ENCODE results near the gene DLG1. TPM values are rescaled to one million over a fixed set of nuclear protein-coding genes. Genes with fewer than 3 reads are reported as not detected.

The DLG1 gene
- total RNA-seq, 4 donors from 2014 or later = 71.4 to 90.4 (median 80.9) TPM

DNA sequence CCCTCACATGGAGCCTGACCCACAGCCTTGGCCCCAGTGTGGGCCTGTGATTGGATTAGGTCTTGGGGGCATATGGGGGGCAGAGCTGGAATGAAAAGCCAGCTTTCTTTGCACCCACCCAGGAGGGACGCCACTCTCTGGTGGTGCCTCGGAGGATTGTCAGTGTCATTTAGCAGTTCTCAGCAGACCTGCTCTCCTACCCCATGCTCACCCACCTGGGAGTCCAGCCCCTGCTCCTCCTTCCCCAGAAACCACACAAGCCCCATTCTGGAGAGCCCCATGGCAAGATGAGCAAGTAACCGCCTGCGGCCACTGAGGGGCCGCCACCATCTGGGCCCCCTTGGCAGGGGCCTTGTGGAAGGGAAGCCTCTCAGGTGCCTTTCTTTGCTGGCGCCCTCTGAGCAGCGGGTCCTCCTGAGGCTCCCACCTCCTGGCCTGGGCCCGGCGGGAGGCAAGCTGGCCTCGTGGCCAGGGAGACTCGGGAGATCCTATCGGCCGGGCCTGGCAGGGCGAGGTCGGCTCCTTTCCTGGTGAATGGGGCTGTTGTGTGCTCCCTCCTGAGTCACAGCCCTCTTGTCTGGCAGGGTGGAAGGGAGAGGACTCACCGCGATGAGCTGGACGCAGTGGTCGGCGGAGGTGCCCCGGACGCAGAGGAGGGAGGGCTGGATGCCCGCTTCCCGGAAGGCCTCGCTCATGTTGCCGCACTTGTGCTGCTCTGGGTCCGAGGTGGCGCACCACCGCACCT lies 271.1 kb downstream of the DLG1 start:
- WGBS, 2 donors (ENCODE audit: low coverage in 1 of 2) = 97% methylated on average over 7 of the region's 29 CpGs; no CpG with 5 or more reads in 1 of the 2 donors
- Histone ChIP-seq H3K4me1 (peaks cover 0 to 25% (median 5%) of the 10 kb centered on the region in 3 donors), H3K9me3 (no peaks in the 10 kb centered on the region), H3K4me3 (no peak overlapping the region), H3K36me3 (no peaks in the 10 kb centered on the region), H3K27me3 (peaks cover 50% of the 10 kb centered on the region), H3K27ac (no peak overlapping the region)
- no peak for ATAC-seq
- no peak for TF ChIP-seq POLR2AphosphoS5 (IDR thresholded peaks at IDR 0.05)

DNA sequence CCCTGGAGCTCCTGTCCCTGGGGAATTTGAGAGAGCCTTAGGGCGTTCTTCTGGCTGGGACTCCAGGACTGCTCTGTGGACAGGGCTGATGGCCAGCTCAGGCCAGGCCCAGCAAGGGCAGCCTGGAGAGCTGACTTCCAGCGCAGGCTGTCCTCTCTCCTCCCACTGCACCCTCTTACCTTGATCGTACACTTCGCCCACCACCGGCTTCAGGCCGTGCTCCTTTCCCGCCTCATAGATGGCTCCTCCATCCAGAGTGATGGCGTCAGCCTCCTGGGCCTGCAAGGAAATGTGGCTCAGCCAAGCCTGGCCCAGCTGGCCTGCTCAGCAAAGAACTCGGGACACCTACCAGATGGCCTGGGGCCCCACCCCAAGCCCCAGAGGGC lies 271.9 kb downstream of the DLG1 start:
- Histone ChIP-seq H3K27ac (no peak overlapping the region), H3K4me3 (no peak overlapping the region), H3K36me3 (no peaks in the 10 kb centered on the region), H3K27me3 (peaks cover 57% of the 10 kb centered on the region), H3K9me3 (no peaks in the 10 kb centered on the region), H3K4me1 (peaks cover 0 to 21% (median 5%) of the 10 kb centered on the region in 3 donors)
- TF ChIP-seq POLR2AphosphoS5 (IDR thresholded peaks at IDR 0.05) (no peak), EP300 (IDR thresholded peaks at IDR 0.05) (no peak)
- TF ChIP-seq, protein P1, sequence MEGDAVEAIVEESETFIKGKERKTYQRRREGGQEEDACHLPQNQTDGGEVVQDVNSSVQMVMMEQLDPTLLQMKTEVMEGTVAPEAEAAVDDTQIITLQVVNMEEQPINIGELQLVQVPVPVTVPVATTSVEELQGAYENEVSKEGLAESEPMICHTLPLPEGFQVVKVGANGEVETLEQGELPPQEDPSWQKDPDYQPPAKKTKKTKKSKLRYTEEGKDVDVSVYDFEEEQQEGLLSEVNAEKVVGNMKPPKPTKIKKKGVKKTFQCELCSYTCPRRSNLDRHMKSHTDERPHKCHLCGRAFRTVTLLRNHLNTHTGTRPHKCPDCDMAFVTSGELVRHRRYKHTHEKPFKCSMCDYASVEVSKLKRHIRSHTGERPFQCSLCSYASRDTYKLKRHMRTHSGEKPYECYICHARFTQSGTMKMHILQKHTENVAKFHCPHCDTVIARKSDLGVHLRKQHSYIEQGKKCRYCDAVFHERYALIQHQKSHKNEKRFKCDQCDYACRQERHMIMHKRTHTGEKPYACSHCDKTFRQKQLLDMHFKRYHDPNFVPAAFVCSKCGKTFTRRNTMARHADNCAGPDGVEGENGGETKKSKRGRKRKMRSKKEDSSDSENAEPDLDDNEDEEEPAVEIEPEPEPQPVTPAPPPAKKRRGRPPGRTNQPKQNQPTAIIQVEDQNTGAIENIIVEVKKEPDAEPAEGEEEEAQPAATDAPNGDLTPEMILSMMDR (IDR thresholded peaks at IDR 0.05) = no peak
- ATAC-seq = no peak
- WGBS, 2 donors (ENCODE audit: low coverage in 1 of 2) = no CpG with 5 or more reads among the region's 9 CpGs

DNA sequence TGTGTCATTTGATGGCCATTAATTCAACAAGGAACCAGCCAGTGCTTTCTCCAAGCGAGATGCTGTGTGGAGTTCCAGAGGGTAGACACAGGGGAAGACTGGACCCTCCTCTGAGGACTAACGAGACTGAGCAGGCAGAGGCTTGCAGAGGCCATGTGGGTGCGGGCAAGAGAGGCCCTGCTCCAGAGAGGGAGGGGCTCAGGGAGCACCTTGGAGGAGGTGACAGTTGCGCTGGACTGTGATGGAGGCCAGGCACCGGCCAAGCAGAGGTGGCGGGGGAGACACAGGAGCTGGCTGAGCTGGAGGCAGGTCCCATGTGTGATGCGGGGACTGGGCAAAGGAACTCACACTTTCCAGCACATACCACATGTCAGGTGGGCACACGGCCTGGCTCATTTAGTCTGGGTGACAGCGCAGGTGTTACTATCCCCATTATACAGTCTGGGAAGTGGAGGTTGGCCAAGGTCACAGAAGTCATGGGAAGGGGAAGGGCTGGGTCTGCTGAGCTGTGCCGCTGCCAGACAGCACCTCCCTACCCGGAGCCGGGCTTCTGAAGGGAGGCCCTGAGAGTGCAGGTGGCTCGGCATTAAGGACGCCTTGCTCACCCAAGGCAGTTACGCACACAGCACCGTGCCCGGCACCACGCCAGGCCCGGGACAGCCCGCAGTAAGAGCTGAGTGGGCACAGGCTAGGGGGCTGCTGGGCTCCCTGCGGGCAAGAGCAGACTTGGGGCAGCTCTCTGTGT lies 272.5 kb downstream of the DLG1 start:
- Histone ChIP-seq H3K4me3 (no peak overlapping the region), H3K4me1 (peaks cover 0 to 16% (median 5%) of the 10 kb centered on the region in 3 donors), H3K27ac (no peak overlapping the region), H3K27me3 (peaks cover 59% of the 10 kb centered on the region), H3K9me3 (no peaks in the 10 kb centered on the region), H3K36me3 (no peaks in the 10 kb centered on the region)
- 89% methylated on average over 4 of the region's 21 CpGs; no CpG with 5 or more reads in 1 of the 2 donors for WGBS, 2 donors (ENCODE audit: low coverage in 1 of 2)
- TF ChIP-seq POLR2A (IDR thresholded peaks at IDR 0.05) (no peak), EP300 (IDR thresholded peaks at IDR 0.05) (no peak)
- TF ChIP-seq, protein P1 (IDR thresholded peaks at IDR 0.05) = no peak
- no peak for ATAC-seq

DNA sequence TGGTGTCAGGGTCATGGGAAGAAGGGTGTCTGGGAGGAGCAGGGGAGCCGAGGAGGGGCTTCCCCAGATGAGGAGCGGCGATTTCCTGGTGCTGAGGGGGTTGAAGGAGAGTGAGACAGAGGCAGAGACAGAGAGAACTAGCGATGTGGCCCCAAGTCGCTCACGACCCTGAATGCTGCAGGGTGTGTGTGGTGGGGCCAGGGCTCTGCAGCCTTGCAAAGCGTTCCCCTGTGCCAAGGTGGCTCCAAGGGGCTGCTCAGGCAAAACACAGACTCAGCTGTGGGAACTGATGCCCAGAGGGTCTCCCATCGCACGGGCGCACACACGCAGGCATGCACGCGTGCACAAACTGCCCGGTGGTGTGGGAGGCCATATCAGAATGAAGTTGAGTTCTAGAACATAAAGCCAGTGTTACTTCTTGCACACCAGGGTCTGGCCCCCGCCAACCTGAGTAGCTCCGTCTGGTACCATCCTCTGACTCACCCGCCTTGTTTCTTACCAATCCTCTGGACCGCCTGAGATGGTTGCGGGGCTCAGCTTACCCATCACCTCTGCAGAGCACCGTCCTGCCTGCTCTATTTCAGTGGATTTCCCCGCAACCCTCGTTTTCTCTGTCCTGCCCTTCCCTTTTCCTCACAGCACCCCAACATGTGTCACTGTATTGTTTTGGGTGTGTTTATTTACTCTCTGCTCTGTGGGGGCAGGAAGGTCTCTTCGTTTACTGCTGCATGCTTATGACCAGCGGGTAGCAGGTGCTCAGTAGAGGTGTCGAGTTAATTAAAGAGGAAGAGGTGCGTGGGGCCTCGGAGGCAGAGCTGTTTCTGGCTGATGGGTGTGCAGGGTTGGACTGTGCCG lies 273.3 kb downstream of the DLG1 start:
- ATAC-seq = no peak
- Histone ChIP-seq H3K4me1 (peaks cover 0 to 16% (median 5%) of the 10 kb centered on the region in 3 donors), H3K36me3 (no peaks in the 10 kb centered on the region), H3K27ac (no peak overlapping the region), H3K9me3 (no peaks in the 10 kb centered on the region), H3K27me3 (peaks cover 55% of the 10 kb centered on the region), H3K4me3 (no peak overlapping the region)
- TF ChIP-seq POLR2AphosphoS5 (IDR thresholded peaks at IDR 0.05) = no peak
- 92% methylated on average over 2 to 22 of the region's 28 CpGs for WGBS, 2 donors (ENCODE audit: low coverage in 1 of 2)

DNA sequence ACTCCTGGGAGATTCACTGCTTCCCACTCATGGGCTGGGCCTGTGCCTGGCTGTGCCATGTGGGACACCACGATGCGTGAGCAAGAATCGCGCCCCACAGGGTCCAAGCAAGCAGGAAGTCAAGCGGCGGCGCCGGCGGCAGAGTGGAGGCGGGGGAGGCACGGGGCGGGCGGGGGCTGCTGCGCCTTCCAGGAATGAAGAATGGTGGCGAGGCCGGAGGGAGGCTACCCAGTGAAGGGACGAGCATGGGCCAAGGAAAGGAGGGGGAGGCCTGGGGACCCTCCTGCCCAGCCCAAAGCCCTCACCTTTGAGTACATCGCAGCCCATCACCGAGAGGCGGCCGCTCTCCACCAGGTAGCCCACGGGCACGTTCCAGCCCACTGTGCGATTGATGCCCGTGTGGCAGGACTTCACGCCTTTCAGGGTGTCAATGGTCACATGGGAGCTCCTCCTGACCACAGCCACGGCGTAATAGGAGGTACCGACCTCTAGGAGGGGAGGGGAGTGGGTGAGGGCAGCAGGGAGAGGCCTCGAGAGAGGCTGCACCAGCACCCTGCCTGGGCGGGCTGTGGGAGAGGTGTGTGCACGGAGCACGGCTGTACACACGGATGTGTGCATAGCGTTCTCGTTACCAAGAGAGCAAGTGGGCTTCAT lies 274.3 kb downstream of the DLG1 start:
- no peak for TF ChIP-seq POLR2A (IDR thresholded peaks at IDR 0.05)
- TF ChIP-seq EP300 (IDR thresholded peaks at IDR 0.05) = no peak
- TF ChIP-seq, protein P1 (IDR thresholded peaks at IDR 0.05) = no peak
- TF ChIP-seq POLR2AphosphoS5 (IDR thresholded peaks at IDR 0.05) = no peak
- Histone ChIP-seq H3K27me3 (peaks cover 46% of the 10 kb centered on the region), H3K9me3 (no peaks in the 10 kb centered on the region), H3K27ac (no peak overlapping the region), H3K4me1 (peaks cover 0 to 7% (median 2%) of the 10 kb centered on the region in 3 donors), H3K4me3 (no peak overlapping the region), H3K36me3 (no peaks in the 10 kb centered on the region)
- 74% methylated on average over 12 of the region's 36 CpGs; no CpG with 5 or more reads in 1 of the 2 donors for WGBS, 2 donors (ENCODE audit: low coverage in 1 of 2)
- no peak for ATAC-seq
